Neural progenitor cell (in vitro differentiated cells): ENCODE results near the gene MYBBP1A. TPM values are rescaled to one million over a fixed set of nuclear protein-coding genes. Genes with fewer than 3 reads are reported as not detected.

ENCODE experiments used
- DNase-seq: peaks from one replicate; pipeline ENCODE4 v3.0.0-alpha.2; 2016; ENCODE audit warnings: low spot score
- H2AFZ ChIP-seq: fragments of 200-600 bp; sonication (generic); replicated peaks from 2 replicates; pipeline ENCODE4 v1.6.1; 2016; ENCODE audit warnings: antibody characterized with exemption
- H3F3A ChIP-seq: fragments of 200-600 bp; sonication (generic); 2 replicates; pipeline ENCODE4 v1.6.1; 2016; ENCODE audit warnings: antibody characterized with exemption, low read depth
- H3K27ac ChIP-seq: fragments of 200-600 bp; sonication (generic); 2 replicates; pipeline ENCODE4 v1.5.1; 2016; ENCODE audit warnings: mild to moderate bottlenecking
- H3K27me3 ChIP-seq: fragments of 200-600 bp; sonication (generic); 2 replicates; pipeline ENCODE4 v1.6.1; 2016; ENCODE audit warnings: mild to moderate bottlenecking, moderate library complexity
- H3K36me3 ChIP-seq: fragments of 200-600 bp; sonication (generic); 2 replicates; pipeline ENCODE4 v1.5.1; 2016
- H3K4me1 ChIP-seq: fragments of 200-600 bp; sonication (generic); 2 replicates; pipeline ENCODE4 v1.6.1; 2016; ENCODE audit warnings: mixed run types
- H3K4me2 ChIP-seq: fragments of 200-600 bp; sonication (generic); 2 replicates; pipeline ENCODE4 v1.6.1; 2016
- H3K4me3 ChIP-seq: fragments of 200-600 bp; sonication (generic); 2 replicates; pipeline ENCODE4 v1.5.1; 2016
- H3K79me2 ChIP-seq: fragments of 200-600 bp; sonication (generic); 2 replicates; pipeline ENCODE4 v1.6.1; 2016; ENCODE audit warnings: low read depth
- H3K9ac ChIP-seq: fragments of 200-600 bp; sonication (generic); 2 replicates; pipeline ENCODE4 v1.6.1; 2016
- H3K9me3 ChIP-seq: fragments of 200-600 bp; sonication (generic); 2 replicates; pipeline ENCODE4 v1.5.1; 2016; ENCODE audit warnings: low read depth
- H4K20me1 ChIP-seq: fragments of 200-600 bp; sonication (generic); 2 replicates; pipeline ENCODE4 v1.6.1; 2016; ENCODE audit warnings: low read depth
- H3K27ac Mint-ChIP-seq: 3 replicates; pipeline ENCODE4 v1.8.0; 2021; ENCODE audit warnings: mixed read lengths
- H3K27me3 Mint-ChIP-seq: 2 replicates; pipeline ENCODE4 v1.8.0; 2022; ENCODE audit warnings: low read depth, mild to moderate bottlenecking, inconsistent platforms, moderate library complexity, mixed read lengths; ENCODE audit not compliant: insufficient read depth
- H3K36me3 Mint-ChIP-seq: 3 replicates; pipeline ENCODE4 v1.8.0; 2021; ENCODE audit warnings: mixed read lengths
- H3K4me1 Mint-ChIP-seq: 3 replicates; pipeline ENCODE4 v1.8.0; 2021; ENCODE audit warnings: mixed read lengths
- H3K4me3 Mint-ChIP-seq: 3 replicates; pipeline ENCODE4 v1.8.0; 2021; ENCODE audit warnings: mild to moderate bottlenecking, moderate library complexity, mixed read lengths
- H3K9me3 Mint-ChIP-seq: 3 replicates; pipeline ENCODE4 v1.8.0; 2020; ENCODE audit warnings: mixed read lengths
- EZH2 ChIP-seq: fragments of 200-600 bp; sonication (generic); IDR thresholded peaks from 2 replicates; pipeline ENCODE4 v1.6.1; 2017; ENCODE audit warnings: antibody characterized with exemption, mild to moderate bottlenecking, moderate library complexity
- EZH2phosphoT487 ChIP-seq: fragments of 200-600 bp; sonication (generic); IDR thresholded peaks from 2 replicates; pipeline ENCODE4 v1.6.1; 2017; ENCODE audit warnings: antibody characterized with exemption
- total RNA-seq: library from RNA; depleted of rRNA; stranded (reverse); fragments of >200 nt; gene quantifications from 2 replicates; pipeline ENCODE4 v1.2.3, GENCODE V29; 2015; ENCODE audit warnings: low replicate concordance
- TF ChIP-seq, protein P1 (sequence below): fragments of 200-600 bp; sonication (generic); IDR thresholded peaks from 2 replicates; pipeline ENCODE4 v1.5.1; 2017; ENCODE audit warnings: antibody characterized with exemption, mild to moderate bottlenecking

MYBBP1A gene
- total RNA-seq, 1 donor from 2014 or later: 17.4 TPM

DNA sequence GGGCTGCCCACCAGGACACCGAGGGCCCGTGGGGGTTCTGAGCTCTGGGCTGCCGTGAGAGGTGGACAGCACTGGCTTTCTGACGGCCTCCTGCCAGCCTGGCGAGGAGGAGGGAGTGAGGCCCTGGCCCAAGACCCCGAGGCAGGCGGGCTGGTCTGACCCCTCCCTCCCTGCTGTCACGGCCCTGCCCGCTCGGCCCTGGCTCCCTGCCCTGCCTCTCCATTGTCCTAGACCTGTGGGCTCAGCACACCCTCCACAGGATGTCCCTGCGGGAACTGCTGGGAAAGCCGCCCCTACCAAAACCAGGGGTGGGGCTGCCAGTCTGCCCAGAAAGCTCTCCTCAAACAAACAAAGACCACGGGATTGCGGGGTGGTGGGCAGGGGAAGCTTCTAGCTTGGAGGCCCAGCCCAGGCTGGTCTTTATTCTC, 35.8 kb downstream of the MYBBP1A start:
- H3K9ac ChIP-seq: no peak overlapping the region
- H3K4me3 ChIP-seq: no peak overlapping the region
- no peak for DNase-seq
- H4K20me1 ChIP-seq: no peaks in the 10 kb centered on the region
- H3K9me3 Mint-ChIP-seq: no peaks in the 10 kb centered on the region
- no peaks in the 10 kb centered on the region for H3K36me3 Mint-ChIP-seq
- H3K27ac ChIP-seq: no peak overlapping the region
- H3K4me2 ChIP-seq: peak overlapping the region; percentile 31
- H2AFZ ChIP-seq: peak overlapping the region; percentile 85
- no peaks in the 10 kb centered on the region for H3K27me3 ChIP-seq
- no peak overlapping the region for H3K27ac Mint-ChIP-seq
- H3K79me2 ChIP-seq: no peaks in the 10 kb centered on the region
- TF ChIP-seq EZH2 (no peak), EZH2phosphoT487 (no peak)
- TF ChIP-seq, protein P1, sequence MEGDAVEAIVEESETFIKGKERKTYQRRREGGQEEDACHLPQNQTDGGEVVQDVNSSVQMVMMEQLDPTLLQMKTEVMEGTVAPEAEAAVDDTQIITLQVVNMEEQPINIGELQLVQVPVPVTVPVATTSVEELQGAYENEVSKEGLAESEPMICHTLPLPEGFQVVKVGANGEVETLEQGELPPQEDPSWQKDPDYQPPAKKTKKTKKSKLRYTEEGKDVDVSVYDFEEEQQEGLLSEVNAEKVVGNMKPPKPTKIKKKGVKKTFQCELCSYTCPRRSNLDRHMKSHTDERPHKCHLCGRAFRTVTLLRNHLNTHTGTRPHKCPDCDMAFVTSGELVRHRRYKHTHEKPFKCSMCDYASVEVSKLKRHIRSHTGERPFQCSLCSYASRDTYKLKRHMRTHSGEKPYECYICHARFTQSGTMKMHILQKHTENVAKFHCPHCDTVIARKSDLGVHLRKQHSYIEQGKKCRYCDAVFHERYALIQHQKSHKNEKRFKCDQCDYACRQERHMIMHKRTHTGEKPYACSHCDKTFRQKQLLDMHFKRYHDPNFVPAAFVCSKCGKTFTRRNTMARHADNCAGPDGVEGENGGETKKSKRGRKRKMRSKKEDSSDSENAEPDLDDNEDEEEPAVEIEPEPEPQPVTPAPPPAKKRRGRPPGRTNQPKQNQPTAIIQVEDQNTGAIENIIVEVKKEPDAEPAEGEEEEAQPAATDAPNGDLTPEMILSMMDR: no peak
- no peaks in the 10 kb centered on the region for H3F3A ChIP-seq
- H3K4me1 ChIP-seq: peaks cover 30% of the 10 kb centered on the region
- H3K4me3 Mint-ChIP-seq: no peak overlapping the region
- peaks cover 35% of the 10 kb centered on the region for H3K4me1 Mint-ChIP-seq
- no peaks in the 10 kb centered on the region for H3K9me3 ChIP-seq
- no peaks in the 10 kb centered on the region for H3K36me3 ChIP-seq
- peaks cover 6% of the 10 kb centered on the region for H3K27me3 Mint-ChIP-seq

DNA sequence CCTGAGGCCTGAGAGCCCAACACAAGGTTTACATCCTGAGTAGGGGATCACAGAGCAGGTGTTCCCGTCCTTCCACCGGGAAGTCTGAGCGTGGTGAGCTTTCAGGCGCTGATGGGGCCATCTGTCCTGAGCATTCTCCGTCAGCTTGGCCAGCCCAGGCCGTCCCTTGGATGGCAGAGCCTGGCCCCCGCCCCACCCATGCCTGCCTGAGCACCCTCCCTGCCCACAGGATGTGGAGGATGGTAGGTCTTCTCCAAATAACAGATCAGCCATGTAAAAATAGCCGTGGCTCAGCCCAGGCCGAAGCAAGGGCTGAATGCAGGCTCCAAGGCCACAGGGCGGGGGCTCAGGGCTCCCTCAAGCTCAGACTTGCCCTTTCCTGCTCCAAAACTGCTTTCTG, 36.3 kb downstream of the MYBBP1A start:
- Histone ChIP-seq H3K4me2 (peak overlapping the region; percentile 31), H3K27ac (no peak overlapping the region), H3K36me3 (no peaks in the 10 kb centered on the region), H2AFZ (peak overlapping the region; percentile 85), H3K9me3 (no peaks in the 10 kb centered on the region), H3K4me3 (no peak overlapping the region), H3F3A (no peaks in the 10 kb centered on the region), H4K20me1 (no peaks in the 10 kb centered on the region), H3K9ac (no peak overlapping the region), H3K79me2 (no peaks in the 10 kb centered on the region), H3K27me3 (no peaks in the 10 kb centered on the region), H3K4me1 (peaks cover 30% of the 10 kb centered on the region)
- Mint-ChIP-seq H3K9me3 (no peaks in the 10 kb centered on the region), H3K36me3 (no peaks in the 10 kb centered on the region), H3K27me3 (peaks cover 4% of the 10 kb centered on the region), H3K4me3 (no peak overlapping the region), H3K27ac (no peak overlapping the region), H3K4me1 (peaks cover 35% of the 10 kb centered on the region)
- TF ChIP-seq EZH2 (no peak), EZH2phosphoT487 (no peak)
- TF ChIP-seq, protein P1: no peak
- DNase-seq: no peak

DNA sequence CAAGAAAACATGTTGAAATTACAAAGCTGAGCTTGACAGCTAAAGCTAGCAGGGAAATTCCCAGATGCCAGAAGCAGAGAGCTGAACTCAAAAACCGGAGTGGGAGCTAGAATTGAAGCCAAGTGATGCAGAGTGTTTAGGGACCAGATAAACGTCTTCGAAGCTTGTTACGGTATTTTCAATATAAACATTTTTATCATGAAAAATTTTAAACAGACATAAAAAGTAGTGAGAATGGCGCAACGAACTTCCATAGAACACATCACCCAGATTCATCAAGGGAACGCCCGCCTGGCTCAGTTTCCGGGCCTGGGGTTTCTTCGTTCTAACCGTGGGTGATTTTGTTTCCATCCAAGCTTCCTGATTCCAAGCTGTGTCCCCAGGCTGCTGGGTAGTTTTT, 38.4 kb downstream of the MYBBP1A start:
- Histone ChIP-seq H3K9me3 (no peaks in the 10 kb centered on the region), H3K36me3 (no peaks in the 10 kb centered on the region), H3F3A (no peaks in the 10 kb centered on the region), H3K79me2 (no peaks in the 10 kb centered on the region), H3K27ac (no peak overlapping the region), H3K4me3 (no peak overlapping the region), H3K4me1 (peaks cover 21% of the 10 kb centered on the region), H4K20me1 (no peaks in the 10 kb centered on the region), H2AFZ (no peak overlapping the region), H3K4me2 (no peak overlapping the region), H3K27me3 (no peaks in the 10 kb centered on the region), H3K9ac (no peak overlapping the region)
- no peak overlapping the region for H3K4me3 Mint-ChIP-seq
- no peaks in the 10 kb centered on the region for H3K36me3 Mint-ChIP-seq
- no peak for DNase-seq
- H3K4me1 Mint-ChIP-seq: peaks cover 23% of the 10 kb centered on the region
- peaks cover 7% of the 10 kb centered on the region for H3K27me3 Mint-ChIP-seq
- no peaks in the 10 kb centered on the region for H3K9me3 Mint-ChIP-seq
- no peak for TF ChIP-seq EZH2phosphoT487
- H3K27ac Mint-ChIP-seq: no peak overlapping the region

DNA sequence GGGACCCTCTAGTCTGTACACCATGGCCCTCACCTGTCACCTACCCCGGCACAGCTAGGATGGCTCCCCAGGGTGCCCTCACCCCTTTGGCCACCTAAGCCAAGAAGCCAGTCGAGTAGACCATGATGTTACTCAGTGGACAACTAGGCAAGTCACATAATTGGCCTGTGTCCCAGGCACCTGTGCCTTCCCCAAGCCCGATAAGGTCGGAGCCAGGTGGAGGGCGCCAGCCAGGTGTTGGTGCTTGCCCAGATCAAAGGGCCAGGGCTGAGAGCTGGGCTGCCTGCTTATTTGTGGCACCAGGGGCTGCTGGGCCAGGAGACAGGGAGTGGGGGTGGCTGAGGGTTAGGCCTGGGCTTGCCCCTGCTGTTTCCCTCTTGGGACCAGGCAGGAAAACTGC, 39.7 kb downstream of the MYBBP1A start:
- Histone ChIP-seq H3K36me3 (no peaks in the 10 kb centered on the region), H3F3A (no peaks in the 10 kb centered on the region), H3K9ac (no peak overlapping the region), H3K27ac (no peak overlapping the region), H3K4me2 (no peak overlapping the region), H2AFZ (peak overlapping the region; percentile 66), H3K9me3 (no peaks in the 10 kb centered on the region), H3K27me3 (no peaks in the 10 kb centered on the region), H3K4me3 (no peak overlapping the region), H4K20me1 (no peaks in the 10 kb centered on the region), H3K4me1 (peaks cover 21% of the 10 kb centered on the region), H3K79me2 (no peaks in the 10 kb centered on the region)
- Mint-ChIP-seq H3K36me3 (no peaks in the 10 kb centered on the region), H3K4me1 (peaks cover 11% of the 10 kb centered on the region), H3K4me3 (no peak overlapping the region), H3K9me3 (no peaks in the 10 kb centered on the region), H3K27ac (no peak overlapping the region), H3K27me3 (peaks cover 7% of the 10 kb centered on the region)
- TF ChIP-seq EZH2 (no peak), EZH2phosphoT487 (no peak)
- TF ChIP-seq, protein P1: no peak
- no peak for DNase-seq
